Left kidney (tissue), 2 donors: ENCODE measurements around the gene ARHGAP15. TPM values are rescaled to one million over a fixed set of nuclear protein-coding genes. Genes with fewer than 3 reads are reported as not detected.

Source experiments
- DNase-seq: peaks from one replicate; pipeline ENCODE4 v3.0.0-alpha.2; 2013
- polyA plus RNA-seq: library from polyadenylated mRNA; unstranded; fragments of 120-200 nt; gene quantifications from one replicate; pipeline ENCODE4 v1.2.1, GENCODE V29; 2013; ENCODE audit not compliant: insufficient read length

ARHGAP15 gene
- polyA plus RNA-seq, 1 donor = 3.7 TPM

GRCh38 chr2:143481733-143482132 lies 352.5 kb downstream of the ARHGAP15 start:
- DNase-seq = no peak

GRCh38 chr2:143482316-143482715 lies 353.1 kb downstream of the ARHGAP15 start:
- DNase-seq = no peak

- DNase-seq = peak; percentile 19
Observed at GRCh38 chr2:143482771-143483170, 353.6 kb downstream of the ARHGAP15 start.

- no peak for DNase-seq
Observed at GRCh38 chr2:143486976-143487375, 357.8 kb downstream of the ARHGAP15 start.

GRCh38 chr2:143489145-143489544 lies 359.9 kb downstream of the ARHGAP15 start:
- no peak for DNase-seq

GRCh38 chr2:143491131-143491530 lies 361.9 kb downstream of the ARHGAP15 start:
- DNase-seq = no peak

- DNase-seq = no peak
Observed at GRCh38 chr2:143493339-143493738, 364.1 kb downstream of the ARHGAP15 start.

GRCh38 chr2:143497726-143498125 lies 368.5 kb downstream of the ARHGAP15 start:
- no peak for DNase-seq

- no peak for DNase-seq
Observed at GRCh38 chr2:143498496-143498895, 369.3 kb downstream of the ARHGAP15 start.

GRCh38 chr2:143499061-143499460 lies 369.8 kb downstream of the ARHGAP15 start:
- DNase-seq = no peak

GRCh38 chr2:143501106-143501676 lies 372.0 kb downstream of the ARHGAP15 start:
- DNase-seq = no peak

- DNase-seq = no peak
Observed at GRCh38 chr2:143503280-143503679, 374.1 kb downstream of the ARHGAP15 start.

- DNase-seq = no peak
Observed at GRCh38 chr2:143504397-143504796, 375.2 kb downstream of the ARHGAP15 start.

GRCh38 chr2:143505542-143505941 lies 376.3 kb downstream of the ARHGAP15 start:
- DNase-seq = no peak

- peak; percentile 64 for DNase-seq
Observed at GRCh38 chr2:143513081-143513480, 383.9 kb downstream of the ARHGAP15 start.

GRCh38 chr2:143514413-143514812 lies 385.2 kb downstream of the ARHGAP15 start:
- no peak for DNase-seq

- DNase-seq = no peak
Observed at GRCh38 chr2:143515318-143515717, 386.1 kb downstream of the ARHGAP15 start.

- DNase-seq = no peak
Observed at GRCh38 chr2:143519521-143519920, 390.3 kb downstream of the ARHGAP15 start.

GRCh38 chr2:143521396-143521795 lies 392.2 kb downstream of the ARHGAP15 start:
- DNase-seq = no peak

- DNase-seq = no peak
Observed at GRCh38 chr2:143522699-143523098, 393.5 kb downstream of the ARHGAP15 start.

- DNase-seq = no peak
Observed at GRCh38 chr2:143524119-143524553, 394.9 kb downstream of the ARHGAP15 start.

GRCh38 chr2:143524559-143525401 lies 395.6 kb downstream of the ARHGAP15 start:
- no peak for DNase-seq

- no peak for DNase-seq
Observed at GRCh38 chr2:143525402-143525860, 396.2 kb downstream of the ARHGAP15 start.

GRCh38 chr2:143526498-143526897 lies 397.3 kb downstream of the ARHGAP15 start:
- DNase-seq = no peak
